Head of caudate nucleus (tissue), 42 donors: Measurements from ENCODE around the gene VOPP1.

Source experiments
- DNase-seq, 42 donors: peaks; one replicate each; pipeline versions ENCODE4 v3.0.0 to v3.0.0-alpha.2; 2020 to 2021; ENCODE audit warnings: mixed read lengths in 7 of 42
- intact Hi-C: fragments of 100-400 bp; cut with DNase I; formaldehyde crosslinking; loops from one replicate; pipeline ENCODE4 v1.15.0; 2022

Gene VOPP1

DNA sequence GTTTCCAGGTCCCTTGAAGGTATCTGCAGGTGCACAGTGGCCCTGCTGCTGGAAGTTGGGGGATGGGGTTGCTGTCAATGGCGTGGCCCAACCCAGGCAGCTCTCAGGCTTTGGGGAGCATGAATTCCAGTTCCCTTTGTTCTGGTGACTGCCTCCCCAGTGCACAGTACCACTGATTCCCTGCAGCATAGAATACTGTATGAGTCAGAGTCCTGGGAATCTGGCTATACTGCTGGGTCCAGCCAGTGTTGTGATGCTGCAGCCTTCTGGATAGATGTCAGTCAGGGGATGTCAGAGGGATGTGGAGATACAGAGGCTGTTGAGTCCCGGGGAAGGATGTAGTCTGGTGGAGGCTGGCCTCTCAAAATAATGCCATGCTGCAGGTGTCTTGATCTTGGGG is 107.9 kb downstream of the VOPP1 start:
- intact Hi-C loops: no loop called here
- DNase-seq: peak in 1 of 42 donors; percentile 23

DNA sequence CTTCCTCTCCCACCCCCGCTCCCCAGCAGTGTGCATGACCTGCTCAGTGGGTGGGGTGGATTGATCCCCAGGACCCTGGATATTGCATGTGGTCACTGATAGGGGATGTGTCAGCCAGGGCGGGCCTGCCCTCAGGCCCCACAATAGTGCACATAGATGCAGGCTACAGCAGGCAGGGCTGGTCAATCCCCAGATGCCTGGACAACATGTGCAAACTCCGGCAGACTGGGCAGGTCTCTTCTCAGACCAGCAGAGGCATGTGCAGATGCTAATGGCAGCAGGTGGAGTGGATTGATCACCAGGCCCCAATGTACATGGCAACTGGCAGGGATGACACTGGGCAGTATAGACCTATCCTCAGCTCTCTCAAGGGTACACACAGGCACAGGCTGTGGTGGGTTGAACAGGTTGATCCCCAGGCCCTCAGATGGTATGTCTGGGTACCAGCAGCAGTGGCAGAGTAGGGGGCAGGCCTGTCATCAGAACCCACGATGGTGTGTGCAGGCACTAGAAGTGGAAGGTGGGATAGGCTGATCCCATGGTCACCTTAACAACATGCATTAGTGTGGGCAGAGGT is 108.5 kb downstream of the VOPP1 start:
- intact Hi-C loops: no loop called here
- DNase-seq: peak in 2 of 42 donors; percentile 14 to 24

DNA sequence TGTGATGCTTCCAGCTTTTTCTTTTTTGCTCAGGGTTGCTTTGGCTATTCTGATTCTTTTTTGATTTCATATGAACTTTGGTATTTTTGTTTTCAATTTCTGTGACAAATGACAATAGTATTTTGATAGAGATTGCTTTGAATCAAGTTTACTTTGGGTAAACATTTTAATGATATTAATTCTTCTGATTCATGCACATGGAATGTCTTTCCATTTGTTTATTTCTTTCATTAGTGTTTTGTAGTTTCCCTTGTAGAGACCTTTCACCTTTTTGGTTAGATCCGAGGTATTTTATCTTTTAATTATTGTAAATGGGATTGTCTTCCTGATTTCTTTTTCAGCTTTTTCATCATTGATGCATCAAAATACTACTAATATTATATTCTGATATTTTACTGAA is 114.0 kb downstream of the VOPP1 start:
- intact Hi-C loops: no loop called here
- no peak for DNase-seq

DNA sequence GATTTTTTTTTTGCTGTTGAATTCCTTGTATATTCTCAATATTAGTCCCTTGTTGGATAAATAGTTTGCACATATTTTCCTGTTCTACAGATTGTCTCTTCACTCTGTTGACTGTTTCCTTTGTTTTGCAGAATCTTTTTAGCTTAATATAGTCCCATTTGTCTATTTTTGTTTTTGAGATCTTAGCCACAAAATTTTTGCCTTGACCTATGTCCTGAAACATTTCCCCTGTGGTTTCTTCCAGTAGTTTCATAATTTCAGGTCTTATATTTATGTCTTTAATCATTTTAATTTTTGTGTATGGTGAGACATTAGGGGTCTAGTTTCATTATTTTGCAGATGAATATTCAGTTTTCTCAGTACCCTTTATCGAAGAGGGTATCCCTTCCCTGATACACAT is 114.5 kb downstream of the VOPP1 start:
- intact Hi-C loops: no loop called here
- DNase-seq: no peak

DNA sequence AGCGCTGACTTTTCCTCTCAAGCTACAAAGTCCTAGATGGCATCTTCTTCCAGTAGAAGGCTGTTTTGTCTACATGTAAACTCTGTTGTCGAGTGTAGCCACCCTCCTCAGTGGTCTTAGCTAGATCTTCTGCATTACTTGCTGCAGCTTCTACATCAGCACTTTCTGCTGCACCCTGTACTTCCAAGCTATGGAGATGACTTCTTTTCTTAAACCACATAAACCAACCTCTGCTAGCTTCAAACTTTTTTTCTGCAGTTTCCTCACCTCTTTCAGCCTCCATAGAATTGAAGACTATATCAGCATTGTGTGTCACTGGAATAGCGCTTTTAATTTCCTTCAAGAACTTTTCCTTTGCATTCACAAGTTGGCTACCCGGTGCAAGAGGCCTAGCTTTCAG is 119.3 kb downstream of the VOPP1 start:
- intact Hi-C loops: no loop called here
- DNase-seq: no peak

DNA sequence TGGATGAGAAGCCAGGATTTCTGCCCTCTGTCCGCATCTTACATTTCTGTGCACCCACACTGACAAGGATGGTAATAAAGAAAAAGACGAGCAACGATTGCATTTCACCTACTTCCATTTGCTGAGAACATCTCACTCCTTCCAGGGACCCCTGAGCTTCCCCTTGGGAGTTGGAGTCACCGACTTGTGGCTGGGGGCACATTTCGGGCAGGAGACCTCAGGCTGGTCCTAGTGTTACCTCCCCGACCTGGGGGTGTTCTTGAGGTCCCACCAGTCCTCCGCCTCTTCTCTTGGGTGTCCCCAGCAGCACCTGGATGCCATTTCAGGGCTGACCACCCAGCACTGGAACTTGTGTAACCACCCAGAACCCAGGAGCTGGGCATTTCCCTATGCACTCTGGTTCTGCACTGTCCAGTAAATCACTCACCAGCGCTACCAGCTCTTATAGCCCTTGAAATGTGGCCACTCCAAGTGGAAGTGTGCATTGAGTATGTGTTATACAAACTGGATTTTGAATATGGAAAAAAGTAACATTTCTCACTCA is 122.2 kb downstream of the VOPP1 start:
- intact Hi-C loops: no loop called here
- peak in 2 of 42 donors; percentile 20 to 21 for DNase-seq

DNA sequence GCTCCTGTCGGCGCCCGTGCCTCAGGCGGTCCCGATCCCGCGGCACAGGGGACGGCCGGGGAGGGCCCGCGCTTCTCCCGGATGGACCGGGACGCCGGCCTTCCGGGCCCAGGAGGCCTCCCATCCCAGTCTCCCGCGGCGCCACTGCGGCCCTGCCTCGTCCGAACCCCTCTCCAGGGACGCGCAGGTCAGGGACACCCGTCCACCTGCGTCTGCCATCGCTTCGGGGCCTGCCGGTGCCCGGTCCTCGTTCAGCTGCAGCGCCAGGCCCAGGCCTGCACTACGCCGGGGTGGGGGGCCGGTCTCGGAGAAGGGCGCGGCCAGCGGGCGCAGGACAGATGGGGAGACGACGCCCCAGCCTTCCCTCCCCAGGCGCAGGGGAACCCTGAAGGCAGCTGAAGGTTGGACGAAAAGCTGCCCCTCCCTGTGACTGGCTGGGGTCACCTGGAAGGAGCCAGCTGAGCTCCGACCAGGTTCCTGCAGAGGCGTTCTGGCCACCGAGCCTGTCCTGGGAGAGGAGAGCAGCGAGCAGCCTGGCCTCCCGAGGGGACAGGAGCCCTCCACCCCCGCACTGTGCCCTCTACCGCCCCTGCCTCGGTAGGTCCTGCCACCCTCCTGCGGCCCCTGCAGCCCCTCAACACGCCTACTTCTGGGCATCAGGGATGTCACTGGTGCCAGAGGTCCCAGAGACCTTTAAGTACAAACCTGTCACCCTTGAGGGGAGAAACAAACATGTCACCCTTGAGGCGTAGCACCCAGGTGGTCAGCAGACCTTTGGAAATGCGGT is 122.9 kb downstream of the VOPP1 start:
- peak in 2 of 42 donors; percentile 22 to 34 for DNase-seq
- intact Hi-C loops: no loop called here

DNA sequence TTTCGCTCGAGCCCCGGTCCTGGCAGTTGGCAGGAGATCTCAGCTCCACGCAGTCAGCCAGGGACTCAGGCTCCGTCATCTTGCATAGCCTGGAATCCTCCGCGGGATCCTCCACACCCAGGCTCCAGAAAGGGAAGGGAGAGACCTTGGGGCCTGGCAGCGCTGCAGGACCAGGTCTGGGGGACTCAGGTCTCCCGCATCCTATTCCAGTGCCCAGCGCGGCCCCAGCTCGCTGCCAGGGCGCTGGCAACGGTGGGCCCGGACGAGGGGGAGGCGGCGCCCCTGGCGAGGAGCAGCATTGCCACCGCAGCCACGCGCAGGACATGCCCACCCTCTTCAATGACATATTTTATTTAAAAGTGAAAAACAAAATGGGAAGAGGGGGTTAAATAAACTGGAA is 123.8 kb downstream of the VOPP1 start:
- peak in 2 of 42 donors; percentile 26 to 31 for DNase-seq
- intact Hi-C loops: no loop called here

DNA sequence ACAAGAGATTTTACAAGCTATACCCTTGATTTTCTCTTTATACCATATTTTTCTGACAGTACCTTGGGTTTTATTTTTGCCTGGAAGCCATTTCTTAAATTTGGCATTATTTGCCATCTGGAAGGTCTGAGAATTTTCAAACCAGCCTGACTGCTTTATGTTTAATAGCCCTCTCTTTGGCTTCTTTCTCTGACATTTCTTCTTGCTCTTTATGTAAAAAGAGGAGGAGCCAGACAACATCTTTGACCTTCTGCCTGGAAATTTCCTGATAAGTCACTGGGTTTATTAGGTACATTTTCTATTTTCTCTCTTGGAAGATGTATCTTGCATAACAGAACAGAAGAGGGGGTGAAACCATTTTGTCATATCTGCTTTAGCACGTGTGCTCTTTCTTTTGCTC is 127.5 kb downstream of the VOPP1 start:
- peak in 1 of 42 donors; percentile 33 for DNase-seq
- intact Hi-C loops: no loop called here

DNA sequence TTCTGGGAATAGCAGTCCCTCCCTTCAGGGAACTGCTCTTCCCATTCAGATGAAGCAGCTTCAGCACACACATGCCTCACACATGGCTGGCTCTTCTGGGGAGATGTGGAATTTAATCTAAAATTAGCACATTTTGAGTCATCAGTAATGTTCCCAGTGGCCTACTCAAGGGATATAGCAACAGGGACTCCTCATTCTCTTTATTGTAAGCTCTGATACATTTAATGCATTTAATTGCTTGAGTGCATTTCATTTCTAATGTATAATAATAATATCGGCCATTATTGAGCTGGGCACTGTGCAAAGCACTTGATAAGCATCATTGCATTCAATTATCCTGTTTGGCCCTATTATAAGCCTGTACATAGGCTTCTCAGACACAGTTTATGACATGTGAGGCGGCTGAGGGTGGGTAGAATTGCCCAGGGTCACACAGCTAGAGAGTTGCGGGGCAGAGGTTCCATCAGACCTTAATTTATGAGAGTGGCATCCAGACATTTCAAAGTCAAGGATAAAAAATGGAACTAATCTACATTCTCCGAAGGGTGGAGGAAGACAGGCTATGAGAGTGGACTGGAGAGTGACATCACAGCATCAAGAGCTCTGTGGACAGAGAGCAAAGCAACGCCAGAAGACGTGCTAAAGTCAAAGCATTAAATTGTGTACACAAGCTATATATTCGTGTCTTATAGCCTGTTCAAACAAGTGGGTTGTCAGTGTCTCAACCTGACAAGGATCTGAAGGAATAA is 130.4 kb downstream of the VOPP1 start:
- intact Hi-C loops: no loop called here
- peak in 21 of 42 donors; percentile 19 to 73 (median 47) for DNase-seq

DNA sequence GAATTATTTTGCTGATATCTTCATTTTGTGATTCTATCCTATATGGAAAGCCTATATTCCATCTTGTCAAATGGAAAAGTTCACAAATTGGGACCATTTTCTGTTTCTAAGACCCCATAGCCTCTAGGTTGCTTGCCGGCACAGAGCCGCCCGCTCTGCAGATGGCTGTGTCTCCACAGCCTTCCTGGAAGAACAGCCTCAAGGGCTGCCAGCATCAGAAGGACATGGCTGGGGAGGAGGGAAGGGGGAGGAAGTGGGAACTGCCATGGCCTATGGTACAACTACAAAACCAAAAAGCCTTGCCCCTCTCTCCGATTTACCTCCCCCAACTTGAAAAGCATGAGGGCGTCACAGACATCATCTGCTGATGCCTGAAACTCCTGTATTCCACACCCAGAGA is 131.3 kb downstream of the VOPP1 start:
- no peak for DNase-seq
- intact Hi-C loops: no loop called here

DNA sequence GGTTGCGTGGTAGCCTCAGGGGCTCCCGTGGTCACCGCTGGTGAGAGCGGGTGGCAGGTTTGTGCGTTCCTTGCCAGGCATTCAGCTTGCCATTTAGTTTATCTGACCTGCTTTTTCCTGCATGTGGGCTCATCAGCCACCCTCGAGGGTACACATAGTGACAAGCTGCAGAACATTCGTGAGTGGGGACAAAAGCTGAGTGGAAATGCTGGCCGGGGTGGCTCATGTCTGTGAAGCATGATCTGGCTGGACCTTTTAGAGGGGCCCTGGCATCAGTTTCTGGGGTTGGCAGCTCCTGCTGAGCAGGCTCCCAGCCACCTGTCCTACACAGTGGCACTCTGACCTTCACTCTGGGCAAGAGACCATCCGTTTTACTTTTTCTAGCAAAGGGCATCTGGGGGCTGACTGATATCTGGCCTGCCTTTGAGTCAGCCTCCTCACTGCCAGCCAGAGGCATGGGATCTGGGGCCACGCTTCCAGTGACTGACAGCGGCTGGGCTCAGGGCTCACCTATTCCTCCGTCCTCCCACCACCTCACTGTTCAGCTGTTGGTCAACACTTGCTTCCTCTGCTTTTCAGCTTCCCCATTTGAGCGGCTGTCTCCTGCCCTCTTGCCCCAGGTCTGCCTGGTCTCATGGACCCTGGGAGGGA is 132.1 kb downstream of the VOPP1 start:
- DNase-seq: no peak
- intact Hi-C loops: no loop called here

DNA sequence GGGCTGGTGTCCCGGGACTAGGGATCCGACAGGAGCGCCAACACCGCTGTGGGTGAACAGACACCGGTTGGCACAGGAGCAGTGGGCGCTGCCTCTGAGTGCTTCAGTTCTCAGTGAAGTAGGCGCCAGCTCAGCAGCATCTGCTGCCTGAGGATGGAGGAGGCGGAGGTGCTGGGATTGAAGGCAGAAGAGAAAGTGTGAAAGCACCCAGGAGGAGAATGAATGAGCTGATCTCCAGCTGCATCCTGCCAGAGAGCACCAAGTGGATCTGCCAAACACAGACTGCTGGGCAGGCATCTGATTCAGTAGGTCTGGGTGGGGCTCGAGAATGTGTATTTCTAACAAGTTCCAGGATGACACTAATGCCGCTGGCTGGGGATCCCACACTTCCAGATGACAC is 132.7 kb downstream of the VOPP1 start:
- peak; percentile 26 to 96 (median 76) for DNase-seq

DNA sequence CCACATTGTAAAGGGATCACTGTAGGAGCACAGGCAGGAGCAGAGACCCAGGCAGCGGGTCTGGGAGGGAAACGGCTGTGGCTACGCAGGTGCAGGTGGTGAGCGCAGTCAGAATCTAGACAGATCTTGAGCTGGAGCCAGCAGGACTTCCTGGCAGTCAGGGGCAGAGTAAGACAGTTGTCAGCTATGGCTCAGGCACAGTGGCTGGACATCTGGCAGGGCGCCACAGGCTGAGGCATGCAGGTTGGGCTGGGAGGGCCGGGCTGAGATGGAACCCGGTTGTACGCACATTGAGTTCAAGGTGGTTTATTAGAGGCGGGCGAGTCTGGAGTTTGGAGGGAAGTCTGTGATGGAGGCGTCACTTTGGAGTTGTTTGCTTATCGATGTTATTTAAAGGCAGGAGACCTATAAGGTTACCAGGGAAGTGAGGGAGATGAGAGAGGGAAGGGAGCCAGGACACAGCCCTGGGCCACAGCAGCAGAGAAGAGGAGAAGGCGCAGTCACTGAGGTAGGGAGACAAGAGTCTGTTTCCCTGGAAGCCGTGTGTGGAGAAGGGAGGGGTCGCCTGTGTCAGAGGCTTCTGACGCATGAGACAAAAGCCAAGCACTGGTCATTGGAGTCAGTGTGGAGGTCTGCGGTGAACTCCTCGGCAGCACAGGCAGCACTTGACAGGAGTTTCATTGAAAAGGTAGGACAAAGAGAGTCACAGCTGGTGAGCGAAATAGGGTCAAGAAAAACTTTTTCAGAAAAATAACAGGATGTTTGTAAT is 133.4 kb downstream of the VOPP1 start:
- intact Hi-C loops: no loop called here
- no peak for DNase-seq

More for the DNA sequence above, 132.7 kb downstream of the VOPP1 start:
- intact Hi-C loops: no loop called here

DNA sequence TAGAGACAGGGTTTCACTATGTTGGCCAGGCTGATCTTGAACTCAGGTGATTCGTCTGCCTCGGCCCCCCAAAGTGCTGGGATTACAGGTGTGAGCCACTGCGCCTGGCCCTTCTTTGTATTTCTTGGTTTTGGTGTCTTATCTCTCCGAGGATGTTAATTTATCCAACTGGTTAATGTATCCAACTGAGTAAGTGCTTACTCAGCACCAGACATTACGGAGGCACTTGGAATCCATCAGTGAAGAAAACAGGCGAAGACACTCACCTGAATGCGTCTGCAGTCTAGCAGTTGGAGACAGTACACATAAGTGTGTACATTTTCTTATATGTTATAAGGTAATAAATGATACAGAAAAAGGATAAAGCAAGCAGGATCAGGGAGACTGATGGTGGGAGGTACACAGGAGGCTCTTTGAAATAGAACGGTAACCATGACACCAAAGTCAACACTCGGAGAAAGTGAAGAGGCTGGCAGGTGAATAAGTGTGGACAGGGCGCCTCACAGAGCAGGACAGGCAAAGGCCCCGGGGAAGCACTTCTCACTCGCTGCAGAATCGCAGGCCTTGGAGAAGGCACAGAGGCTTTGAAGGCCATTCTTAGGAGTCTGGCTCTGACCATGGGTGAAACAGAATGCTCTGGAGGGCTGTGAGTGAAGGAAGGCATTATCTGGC is 134.1 kb downstream of the VOPP1 start:
- DNase-seq: no peak
- intact Hi-C loops: no loop called here

DNA sequence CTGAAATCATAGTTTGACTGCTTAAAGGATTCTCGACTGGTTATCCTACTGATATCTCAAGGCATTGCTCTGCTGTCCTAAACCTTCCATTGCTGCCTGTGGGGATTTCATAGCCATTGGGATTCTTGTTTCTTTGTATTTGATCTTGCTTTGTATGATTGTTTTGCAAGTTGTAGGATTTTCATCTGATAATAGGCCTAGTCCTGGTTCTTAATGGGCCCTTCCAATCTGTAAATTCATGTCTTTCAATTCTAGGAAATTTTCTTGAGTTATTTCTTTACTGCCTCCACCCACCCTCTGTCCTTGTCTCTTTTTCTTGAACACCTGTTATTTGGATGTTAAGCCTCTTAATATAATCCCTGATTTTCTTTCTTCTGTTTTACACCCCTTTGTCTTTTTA is 134.9 kb downstream of the VOPP1 start:
- intact Hi-C loops: no loop called here

DNA sequence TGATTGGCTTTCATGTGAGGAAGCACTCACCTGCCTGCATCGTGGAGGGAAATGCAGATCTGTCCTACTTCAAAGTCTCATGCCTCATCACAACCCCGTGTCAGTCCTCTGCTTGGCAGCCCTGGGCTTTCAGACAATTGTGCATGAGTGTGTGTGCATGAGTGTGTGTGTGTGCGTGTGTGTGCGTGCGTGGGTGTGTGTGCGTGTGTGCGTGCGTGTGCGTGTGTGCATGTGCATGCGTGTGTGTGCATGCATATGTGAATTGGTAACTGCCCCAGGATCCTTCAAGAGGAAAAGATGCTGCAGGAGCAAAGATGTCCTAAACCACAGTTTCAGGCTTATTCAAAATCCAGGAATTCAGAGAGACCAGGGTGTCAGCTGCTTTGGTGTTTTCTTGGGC is 135.8 kb downstream of the VOPP1 start:
- DNase-seq: no peak
- intact Hi-C loops: no loop called here

More for the DNA sequence above, 134.9 kb downstream of the VOPP1 start:
- no peak for DNase-seq

DNA sequence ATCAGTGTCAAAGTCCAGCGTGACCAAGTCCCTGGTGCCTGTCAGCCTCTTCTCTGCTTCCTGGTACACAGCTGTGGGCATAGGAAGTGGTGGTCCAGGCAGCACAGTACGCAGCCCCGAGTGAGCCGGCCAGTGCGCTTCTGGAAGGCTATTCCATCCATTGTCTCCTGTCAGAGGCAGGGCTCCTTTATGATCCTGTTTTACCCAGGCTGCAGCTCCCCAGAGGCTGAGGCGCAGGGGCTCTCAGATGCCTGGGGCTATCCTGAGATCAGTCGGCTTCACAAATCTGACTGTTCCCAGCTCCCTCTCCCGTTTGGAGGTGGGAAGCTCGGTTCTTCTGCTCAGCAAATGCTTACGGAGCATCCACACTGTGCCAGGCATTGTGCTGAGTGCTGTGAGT is 136.8 kb downstream of the VOPP1 start:
- intact Hi-C loops: no loop called here
- DNase-seq: no peak
